HTR-8/SVneo (cell line): Measurements from ENCODE around the gene PDGFC.

ENCODE experiments used
- DNase-seq: peaks from one replicate; pipeline ENCODE4 v3.0.0; 2011; ENCODE audit warnings: low spot score, mixed read lengths; ENCODE audit not compliant: insufficient read length
- FAIRE-seq: peaks from 2 replicates; lab custom pipeline; 2011; peaks lifted over from hg19 to GRCh38; lab: Jason Lieb, UNC

PDGFC gene, protein sequence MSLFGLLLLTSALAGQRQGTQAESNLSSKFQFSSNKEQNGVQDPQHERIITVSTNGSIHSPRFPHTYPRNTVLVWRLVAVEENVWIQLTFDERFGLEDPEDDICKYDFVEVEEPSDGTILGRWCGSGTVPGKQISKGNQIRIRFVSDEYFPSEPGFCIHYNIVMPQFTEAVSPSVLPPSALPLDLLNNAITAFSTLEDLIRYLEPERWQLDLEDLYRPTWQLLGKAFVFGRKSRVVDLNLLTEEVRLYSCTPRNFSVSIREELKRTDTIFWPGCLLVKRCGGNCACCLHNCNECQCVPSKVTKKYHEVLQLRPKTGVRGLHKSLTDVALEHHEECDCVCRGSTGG

DNA sequence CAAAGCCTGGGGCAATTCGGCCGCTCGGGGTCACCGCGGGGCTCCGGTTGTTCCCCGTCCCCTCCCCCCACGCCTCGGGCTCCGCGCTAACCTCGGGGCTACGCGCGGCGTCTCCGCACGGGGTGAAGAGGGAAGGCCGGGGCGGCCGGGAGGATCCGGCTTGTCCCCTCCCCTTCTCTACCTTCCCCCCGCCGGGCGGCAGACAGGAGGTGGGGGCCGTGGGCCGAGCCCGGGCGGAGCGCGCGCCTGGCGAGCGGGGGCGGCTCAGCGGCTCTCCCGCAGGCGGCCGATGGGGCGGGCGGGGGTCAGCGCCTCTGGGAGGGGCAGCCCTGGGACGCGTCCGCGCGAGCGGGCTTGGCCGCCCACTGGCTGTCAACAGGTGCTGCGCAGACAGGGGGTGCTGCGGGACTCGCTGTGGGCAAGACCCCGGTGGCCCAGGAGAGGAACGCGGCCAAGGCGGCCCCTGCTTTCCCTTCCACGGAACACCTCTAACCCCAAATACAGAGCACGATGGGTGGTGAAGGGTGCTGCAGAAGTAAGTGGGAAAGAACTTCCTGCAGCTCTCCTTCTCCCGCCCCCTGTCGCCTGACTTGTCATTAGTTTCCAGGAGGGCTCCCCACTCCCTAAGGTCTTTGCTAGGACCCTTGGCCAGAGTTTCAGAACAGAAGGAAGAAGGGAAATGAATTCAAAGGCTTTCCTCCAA, at the start of gene PDGFC:
PDGFC (minus strand) TSS at position 124 of the 703 bp plus-strand sequence. CDS start 896 bp downstream, outside the sequence.
- peak; percentile 66 for DNase-seq
- peak; percentile 88 for FAIRE-seq

DNA sequence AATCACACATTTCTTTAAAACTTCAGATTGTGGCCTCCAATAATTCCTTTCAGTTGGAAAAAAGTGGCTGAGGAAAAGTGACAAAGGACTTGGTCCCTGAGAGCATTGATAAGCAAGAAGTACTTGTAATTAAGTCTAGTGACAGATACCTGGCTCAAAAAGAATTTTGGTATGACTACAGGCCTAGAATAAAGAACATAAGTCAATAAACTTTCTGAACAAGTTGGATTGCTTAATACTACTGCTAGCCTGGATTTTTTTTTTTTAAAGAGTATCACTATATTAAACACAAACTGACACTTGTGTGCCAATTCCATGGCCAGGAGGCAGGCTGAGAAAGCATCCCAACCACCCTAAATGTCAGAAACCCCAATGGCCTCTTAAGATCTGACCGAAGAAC, 49.3 kb upstream of the PDGFC start:
- DNase-seq (no peak), FAIRE-seq (no peak)

DNA sequence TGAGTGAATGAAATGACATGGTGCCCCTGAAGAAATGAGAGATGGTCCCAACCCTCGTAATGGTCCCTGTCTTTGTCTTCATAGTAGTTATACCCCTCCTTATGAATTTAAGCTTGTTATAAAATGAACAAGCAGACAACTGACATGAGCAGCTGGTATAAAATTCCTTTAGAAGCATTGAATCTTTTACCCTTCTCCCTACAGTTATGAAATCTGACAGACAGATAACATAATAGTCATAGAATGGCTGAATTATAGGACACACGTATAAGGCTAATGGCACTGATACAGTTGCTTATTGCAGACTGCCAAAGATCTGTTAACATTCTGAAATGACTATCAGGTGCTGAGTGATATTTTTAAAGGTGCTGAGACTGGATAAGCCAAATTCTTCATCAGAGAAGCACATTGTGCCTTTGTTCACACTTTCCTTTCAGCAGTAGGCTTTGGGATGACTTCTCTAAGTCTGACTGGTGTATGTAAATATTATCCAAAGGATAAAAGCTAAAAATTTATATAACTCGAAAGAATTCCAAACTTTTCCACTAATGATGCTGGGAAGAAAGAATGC, 47.4 kb upstream of the PDGFC start:
- DNase-seq: no peak
- no peak for FAIRE-seq

DNA sequence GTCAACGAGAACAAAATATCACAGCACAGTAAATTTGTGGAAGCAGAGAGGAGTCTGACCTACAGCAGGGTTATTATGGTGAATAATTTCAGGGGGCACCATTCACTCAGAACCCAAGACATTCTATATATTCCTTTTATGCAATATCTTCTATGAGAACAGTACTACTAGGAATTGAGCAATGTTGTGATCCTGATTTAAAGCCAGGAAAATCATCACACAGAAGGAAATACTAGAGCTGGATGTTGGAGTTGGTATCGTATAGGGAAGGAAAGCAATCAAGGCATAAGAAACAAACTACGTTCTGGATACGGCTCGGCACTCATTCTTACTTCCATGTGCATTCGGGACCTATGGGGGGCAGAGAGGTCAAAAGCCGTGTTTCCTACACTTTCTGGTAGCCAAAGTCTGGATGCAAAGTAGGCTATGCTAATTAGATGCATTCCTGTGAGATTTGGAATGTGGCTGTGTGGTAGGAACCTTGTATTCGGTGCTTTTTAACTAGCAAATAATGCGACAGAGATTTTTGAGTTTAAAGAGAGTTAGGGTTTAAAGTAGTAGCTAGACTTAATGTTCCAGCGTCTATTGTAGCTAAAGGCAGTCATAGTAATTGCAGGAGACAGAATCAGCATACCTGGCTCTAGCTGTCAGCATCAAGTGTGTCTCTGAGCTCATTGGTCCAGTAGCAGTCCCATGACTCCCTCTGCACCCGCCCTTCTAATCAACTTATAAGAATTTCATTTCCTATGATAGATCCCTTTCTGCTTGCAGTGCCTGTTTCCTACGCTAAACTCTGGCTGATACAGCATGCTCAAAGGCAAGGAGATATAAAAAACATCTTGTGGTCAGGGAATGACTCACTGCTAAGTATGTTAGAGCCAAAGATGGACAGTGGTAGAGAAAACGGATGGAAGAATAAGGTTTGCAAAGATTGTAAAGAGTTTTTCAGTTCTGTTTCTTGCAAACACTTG, 43.3 kb upstream of the PDGFC start:
- DNase-seq (peak; percentile 44), FAIRE-seq (peak; percentile 92)

DNA sequence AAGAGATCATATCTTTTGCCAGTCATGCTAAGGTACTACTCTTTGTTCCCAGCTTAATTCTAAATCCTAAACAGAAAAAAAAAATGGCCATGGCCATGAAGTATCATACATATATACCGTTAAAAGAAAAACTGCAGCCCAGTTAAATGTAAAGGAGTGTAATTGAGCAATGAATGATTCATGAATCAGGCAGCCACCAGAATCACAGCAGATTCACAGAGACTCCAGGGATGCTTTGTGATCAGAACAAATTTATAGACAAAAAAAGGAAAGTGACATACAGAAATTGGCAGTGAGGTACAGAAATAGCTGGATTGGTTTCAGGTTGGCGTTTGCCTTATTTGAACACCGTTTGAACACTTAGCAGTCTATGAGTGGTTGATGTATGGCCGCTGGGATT, 42.1 kb upstream of the PDGFC start:
- FAIRE-seq (no peak), DNase-seq (no peak)

DNA sequence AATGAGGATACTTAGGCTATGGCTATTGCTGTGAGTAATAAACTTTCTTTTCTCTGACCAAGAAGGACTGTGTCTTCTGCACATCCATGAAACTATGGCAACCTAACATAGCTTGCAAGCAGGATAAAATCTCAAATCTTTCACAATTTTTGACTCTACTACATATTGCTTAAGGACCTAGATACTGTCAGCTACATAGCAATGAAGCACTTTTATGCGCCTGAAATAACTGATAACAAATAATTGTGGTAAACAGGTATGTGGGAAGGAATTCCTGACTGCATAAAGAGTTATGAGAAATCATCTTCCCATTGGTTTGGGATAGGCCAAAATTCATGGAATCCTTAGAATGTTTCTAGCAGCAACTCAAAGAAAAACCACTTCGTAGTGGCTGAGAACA, 41.2 kb upstream of the PDGFC start:
- FAIRE-seq (peak; percentile 55), DNase-seq (no peak)

DNA sequence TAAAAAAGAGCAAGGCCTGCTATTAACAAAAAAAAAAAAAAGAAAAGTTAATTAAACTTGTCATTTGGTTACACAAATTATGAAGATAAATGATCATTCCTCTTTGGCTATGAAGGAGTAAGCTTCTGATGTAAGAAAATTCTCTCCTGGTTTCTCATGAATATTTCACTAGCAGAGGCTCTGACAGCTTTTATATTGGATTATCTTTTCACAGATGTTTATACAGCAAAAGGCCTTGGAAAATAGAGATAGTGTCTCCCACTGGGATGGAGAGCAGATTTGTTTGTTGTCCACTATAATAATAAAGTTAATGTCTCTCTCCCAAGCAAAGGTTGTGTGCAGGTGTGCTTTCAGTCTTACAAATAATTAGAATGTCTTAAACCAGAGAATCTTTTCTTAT, 40.7 kb upstream of the PDGFC start:
- no peak for DNase-seq
- no peak for FAIRE-seq

DNA sequence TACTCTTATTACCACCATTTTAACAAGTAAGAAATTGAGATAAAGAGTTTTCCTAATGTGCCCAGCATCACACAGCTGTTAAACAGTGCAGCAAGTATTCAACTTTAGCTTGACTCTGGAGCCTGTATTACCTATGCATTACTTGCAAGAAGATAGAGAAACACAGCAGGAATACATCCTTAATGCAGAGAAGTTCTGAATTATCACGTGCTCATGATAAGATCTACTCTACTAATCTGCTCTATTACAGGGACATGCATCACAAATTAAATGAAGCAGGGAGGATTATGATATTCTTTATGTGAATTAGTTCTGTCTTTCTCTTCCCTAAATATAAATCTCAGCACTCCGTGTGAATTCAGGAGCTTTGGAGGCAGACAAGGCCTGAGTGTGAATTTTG, 39.0 kb upstream of the PDGFC start:
- DNase-seq (no peak), FAIRE-seq (no peak)

DNA sequence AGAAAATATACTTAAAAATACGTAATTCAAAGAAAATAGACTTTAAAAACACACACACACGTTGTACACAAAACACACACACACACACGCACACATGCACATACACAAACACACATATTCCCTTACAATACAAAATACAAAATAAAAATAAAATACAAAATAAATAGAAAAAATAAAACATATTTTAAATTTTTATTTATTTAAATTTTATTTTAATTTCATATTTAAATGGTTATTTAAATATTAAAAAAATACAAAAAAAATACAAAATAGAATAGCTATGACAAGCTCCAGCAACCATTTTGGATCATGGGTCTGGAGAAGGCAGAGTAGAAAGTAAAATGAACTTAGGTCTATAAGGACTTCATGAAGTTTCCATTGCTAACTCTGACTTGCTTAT, 34.2 kb upstream of the PDGFC start:
- no peak for FAIRE-seq
- no peak for DNase-seq

DNA sequence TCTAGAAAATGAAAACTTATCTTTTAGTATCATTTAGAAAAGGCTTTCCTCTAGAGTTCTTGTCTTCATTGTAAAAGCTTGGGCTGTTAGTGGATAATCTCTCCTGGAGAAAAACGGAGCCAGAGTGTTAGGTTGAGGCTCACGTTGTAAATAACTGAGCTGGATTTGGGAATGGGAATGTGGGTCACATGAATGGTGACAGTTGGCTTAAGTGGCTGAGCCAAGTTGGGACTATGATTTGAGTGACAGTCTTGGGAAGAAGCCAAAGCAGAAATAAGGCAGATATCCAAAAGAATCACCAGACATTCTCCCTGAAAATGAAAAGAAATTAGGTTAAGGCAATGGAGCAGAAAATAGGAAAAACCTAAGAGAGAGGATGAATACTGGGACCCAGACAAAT, 33.6 kb upstream of the PDGFC start:
- no peak for DNase-seq
- FAIRE-seq: peak; percentile 42

DNA sequence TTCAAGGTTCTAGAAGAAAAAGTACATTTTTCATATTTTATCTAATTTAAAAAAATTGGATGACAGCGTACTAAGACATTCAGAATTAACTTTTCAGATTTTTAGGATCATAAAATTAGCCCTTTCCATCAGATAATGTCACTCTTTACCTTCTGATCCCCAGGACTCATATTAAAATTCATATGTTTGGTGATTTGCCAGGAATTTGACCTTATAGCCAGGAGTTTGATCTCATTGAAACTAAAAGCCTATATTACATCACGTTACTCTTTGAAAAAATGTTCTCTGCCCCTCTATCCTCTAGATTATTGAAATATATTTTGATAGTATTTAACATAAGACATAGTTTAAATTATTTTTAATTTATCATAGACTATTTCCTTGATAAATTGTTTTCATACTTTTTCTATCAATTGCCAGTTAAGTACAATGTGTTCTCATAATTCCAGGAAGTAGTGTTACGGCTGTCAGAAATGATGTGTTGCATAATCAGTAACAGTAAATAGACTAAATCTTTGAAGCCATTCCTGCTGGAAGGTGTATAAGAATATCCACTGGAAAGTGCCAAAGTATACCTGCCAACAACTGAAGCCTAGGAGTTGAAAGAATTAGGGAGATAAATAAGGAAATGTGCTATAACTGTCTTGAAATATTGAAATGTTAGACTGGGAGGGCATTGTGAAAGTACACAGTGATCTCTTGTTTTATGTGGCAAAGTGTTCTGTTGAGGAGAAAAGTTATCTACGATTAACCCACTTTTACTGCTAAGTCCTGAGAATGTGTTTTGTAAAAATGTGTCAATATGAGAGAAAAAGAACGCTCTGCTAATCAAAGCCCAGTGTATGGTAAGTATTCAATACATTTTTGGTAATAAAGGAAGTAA, 32.9 kb upstream of the PDGFC start:
- DNase-seq (no peak), FAIRE-seq (no peak)

DNA sequence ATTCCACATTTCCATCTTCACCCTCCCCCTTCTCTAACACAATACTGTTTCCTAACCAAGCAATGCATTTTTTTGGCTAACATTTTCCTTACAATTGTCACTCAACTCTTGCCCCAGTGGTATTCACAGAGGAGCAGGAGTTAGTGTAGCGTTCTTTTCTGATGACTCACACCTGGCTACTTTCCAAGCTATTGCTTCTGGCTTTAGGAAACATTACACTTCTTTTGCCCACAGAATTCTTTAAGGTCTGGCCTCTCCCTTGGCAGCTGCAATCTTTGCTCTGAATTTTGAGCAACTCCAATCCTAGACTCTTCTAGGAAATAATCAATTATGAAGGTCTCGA, 27.5 kb upstream of the PDGFC start:
- DNase-seq: peak; percentile 76
- peak; percentile 87 for FAIRE-seq

DNA sequence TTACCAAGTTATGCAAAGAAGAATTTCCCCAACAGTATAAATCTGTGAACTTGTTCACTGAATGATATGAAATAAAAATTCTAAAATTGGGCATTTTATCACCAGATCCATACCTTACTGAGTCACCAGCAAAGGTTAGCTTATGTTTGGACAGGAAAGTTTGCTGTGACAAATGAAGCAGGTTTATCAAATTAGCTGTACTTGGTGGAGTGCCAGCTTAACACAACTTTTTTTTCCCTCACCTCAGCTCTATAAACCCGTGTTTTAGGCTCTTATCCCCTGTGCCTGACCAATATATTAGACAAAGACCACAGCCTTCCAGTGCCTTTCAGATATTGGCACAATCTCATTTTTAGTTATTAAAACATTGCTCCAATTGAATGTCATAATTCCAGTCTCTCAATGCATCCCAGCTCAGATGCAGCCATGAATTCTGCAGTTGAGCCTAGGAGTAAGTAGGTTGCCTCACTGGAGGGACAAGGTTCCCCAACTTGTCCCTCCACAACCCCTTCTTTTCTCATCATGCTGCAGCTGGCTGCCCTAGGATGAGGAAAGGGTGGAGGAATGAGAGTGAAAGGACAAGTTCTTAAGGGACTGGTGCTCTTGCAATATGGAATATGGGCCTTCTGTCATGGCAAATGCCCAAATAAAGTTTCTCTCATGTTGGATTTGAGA, 27.0 kb upstream of the PDGFC start:
- DNase-seq (no peak), FAIRE-seq (peak; percentile 44)

DNA sequence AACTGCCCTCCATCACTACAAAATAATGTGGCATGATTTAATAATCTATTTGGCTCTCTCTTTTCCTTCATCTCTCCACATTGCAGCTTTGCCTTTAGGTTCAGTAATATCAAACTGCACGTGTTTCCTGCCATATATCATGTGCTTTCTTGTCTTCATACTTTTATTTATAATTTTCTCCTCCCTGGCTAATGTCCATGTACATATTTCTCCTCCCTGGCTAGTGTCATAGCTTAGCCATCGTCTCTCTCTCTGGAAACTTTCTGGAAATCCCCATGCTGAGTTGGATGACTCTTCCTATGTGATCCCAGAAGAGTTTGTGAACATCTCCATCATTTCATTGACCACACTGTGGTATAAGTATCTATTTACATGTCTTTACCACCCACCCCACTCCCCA, 21.3 kb upstream of the PDGFC start:
- FAIRE-seq (no peak), DNase-seq (no peak)

DNA sequence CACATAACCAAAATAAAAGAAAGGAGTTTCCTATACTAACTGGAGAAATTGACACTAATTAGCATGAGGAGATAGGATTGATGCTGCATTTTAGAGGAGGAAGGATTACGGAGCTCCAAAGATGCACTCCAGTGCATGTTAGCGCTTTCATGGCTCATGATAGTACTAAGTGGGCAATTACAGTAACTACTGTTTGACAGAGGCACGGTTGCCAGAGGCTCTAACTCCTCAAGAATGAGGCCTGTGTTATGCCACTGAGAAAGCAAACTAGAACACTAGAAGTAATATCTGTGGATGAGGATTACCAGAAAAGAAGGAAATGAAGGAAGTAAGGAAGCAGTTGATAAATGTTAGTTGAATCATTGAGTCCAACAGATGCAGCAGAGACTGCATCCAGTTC, 19.6 kb upstream of the PDGFC start:
- FAIRE-seq (no peak), DNase-seq (no peak)

DNA sequence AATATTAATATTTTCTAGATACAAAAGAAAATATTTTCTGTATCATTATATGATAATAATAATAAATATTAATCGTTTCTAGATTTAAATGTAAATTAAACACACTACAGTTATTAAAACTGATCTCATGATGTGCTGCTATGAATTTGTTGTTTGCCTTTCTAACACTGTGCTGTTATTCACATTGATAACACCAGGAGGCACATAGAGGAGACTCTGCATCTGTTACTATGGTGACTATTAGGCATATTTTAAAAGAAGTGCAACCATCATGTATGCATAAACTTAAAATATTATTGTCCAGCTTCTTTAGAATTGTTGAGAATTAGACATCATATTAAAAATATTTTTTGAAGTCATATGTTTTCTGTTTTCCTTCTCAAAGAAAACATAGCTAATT, 11.8 kb upstream of the PDGFC start:
- FAIRE-seq (no peak), DNase-seq (no peak)

DNA sequence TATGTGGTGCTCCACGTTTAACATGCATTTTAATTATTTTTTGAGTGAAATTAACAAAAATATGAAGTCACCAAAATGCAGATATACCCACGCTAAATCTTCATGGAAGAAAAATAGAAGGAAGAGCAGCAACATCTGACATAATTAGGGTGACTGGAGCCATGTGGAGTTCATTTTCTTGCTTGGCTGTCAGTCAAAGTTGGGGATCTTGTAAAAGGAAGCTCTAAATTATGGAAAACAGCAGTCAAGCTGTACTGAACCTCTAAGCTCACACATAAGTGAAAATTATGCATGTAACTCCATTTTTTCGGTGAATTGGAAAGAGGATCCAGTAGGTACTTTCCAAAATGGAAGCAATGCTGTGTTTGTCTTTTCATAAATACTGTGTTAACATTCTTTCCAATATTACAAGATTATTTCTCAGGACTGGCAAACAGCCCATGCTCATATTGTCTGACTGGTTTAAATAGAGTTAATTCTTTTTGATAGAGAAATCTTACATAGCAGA, 9.7 kb upstream of the PDGFC start:
- DNase-seq (no peak), FAIRE-seq (no peak)

DNA sequence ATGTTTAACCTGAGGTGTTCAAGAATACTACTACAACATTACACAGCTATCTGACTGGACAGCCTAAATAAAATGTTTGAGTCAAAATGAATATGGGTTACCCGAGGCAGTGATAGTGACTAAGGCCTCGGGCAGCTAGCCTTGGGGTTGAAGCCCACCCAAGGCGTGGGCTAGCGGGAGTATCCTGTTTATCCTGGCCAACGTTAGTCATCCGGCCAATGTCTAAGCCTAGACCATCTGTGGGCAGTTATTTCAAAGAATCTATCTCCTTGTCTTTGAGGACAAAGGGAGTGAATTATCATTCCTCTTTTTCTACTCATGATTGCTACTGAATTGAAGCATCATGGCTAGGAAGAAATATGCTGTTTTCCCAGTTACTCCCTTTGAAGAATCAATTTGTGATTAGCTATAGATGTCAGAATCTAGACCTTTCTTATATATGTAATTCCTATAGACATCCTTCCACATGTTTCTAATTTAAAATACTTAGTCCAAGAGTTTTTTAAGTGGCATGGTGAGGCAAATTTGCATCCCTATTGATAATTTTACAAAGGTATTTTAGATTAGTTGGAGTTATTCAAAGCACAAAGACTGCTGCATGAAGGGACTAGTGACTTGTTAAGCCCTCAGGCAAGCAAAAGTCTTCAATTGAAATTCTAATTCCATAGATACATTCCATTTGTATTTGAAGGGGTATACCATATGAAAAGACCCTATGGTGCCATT, 6.0 kb upstream of the PDGFC start:
- peak; percentile 48 for FAIRE-seq
- DNase-seq: no peak
